Fibroblast of upper back skin (primary cell): ENCODE measurements around the gene COL25A1.

Experiments used
- DNase-seq: peaks from one replicate; pipeline ENCODE4 v3.0.0-alpha.2; 2013

COL25A1 gene

GRCh38 chr4:108794136-108794535, 508.3 kb downstream of the COL25A1 start:
- DNase-seq: peak; percentile 42

- DNase-seq: peak; percentile 32
These were observed 509.0 kb downstream of the COL25A1 start for GRCh38 chr4:108793415-108793814.

GRCh38 chr4:108788731-108789130, 513.7 kb downstream of the COL25A1 start:
- no peak for DNase-seq

GRCh38 chr4:108787724-108788123, 514.7 kb downstream of the COL25A1 start:
- no peak for DNase-seq

GRCh38 chr4:108787106-108787505, 515.4 kb downstream of the COL25A1 start:
- no peak for DNase-seq

GRCh38 chr4:108786351-108786750, 516.1 kb downstream of the COL25A1 start:
- no peak for DNase-seq

GRCh38 chr4:108783665-108784463, 518.6 kb downstream of the COL25A1 start:
- DNase-seq: no peak

GRCh38 chr4:108779958-108780357, 522.5 kb downstream of the COL25A1 start:
- DNase-seq: no peak

- DNase-seq: no peak
These were observed 525.1 kb downstream of the COL25A1 start for GRCh38 chr4:108777388-108777787.

GRCh38 chr4:108775921-108776320, 526.5 kb downstream of the COL25A1 start:
- no peak for DNase-seq

GRCh38 chr4:108774809-108775530, 527.5 kb downstream of the COL25A1 start:
- DNase-seq: no peak

GRCh38 chr4:108772402-108772801, 530.1 kb downstream of the COL25A1 start:
- no peak for DNase-seq

GRCh38 chr4:108766058-108766457, 536.4 kb downstream of the COL25A1 start:
- no peak for DNase-seq

GRCh38 chr4:108763986-108764385, 538.5 kb downstream of the COL25A1 start:
- DNase-seq: no peak

- DNase-seq: no peak
These were observed 539.2 kb downstream of the COL25A1 start for GRCh38 chr4:108763226-108763593.

- no peak for DNase-seq
These were observed 539.8 kb downstream of the COL25A1 start, which contains the start of gene ETNPPL for GRCh38 chr4:108762559-108763225. Gene ETNPPL (minus strand): TSS chr4:108763053. CDS start chr4:108762898, 155 bp downstream.
